ENCODE measurements around the gene ROBO2. TPM values are rescaled to one million over a fixed set of nuclear protein-coding genes. Genes with fewer than 3 reads are reported as not detected.

Gene ROBO2
- total and polyA plus RNA-seq, 7 donors = 0.23 to 2.9 (median 0.38) TPM; not detected in 1

- Histone ChIP-seq H3K27ac (no peak overlapping the region), H3K4me3 (no peak overlapping the region), H3K36me3 (no peaks in the 10 kb centered on the region), H3K9me3 (no peaks in the 10 kb centered on the region), H3K4me1 (no peaks in the 10 kb centered on the region), H3K27me3 (no peaks in the 10 kb centered on the region)
- DNase-seq = no peak
- intact Hi-C loops (cut with DNase I) = no loop called here
- 95 to 97% methylated on average over 5 of the region's 5 CpGs for WGBS, 2 donors
- TF ChIP-seq EP300 (IDR thresholded peaks at IDR 0.05) (no peak), POLR2AphosphoS5 (IDR thresholded peaks at IDR 0.05) (no peak), POLR2A (IDR thresholded peaks at IDR 0.05) (no peak)
- TF ChIP-seq, protein P1, sequence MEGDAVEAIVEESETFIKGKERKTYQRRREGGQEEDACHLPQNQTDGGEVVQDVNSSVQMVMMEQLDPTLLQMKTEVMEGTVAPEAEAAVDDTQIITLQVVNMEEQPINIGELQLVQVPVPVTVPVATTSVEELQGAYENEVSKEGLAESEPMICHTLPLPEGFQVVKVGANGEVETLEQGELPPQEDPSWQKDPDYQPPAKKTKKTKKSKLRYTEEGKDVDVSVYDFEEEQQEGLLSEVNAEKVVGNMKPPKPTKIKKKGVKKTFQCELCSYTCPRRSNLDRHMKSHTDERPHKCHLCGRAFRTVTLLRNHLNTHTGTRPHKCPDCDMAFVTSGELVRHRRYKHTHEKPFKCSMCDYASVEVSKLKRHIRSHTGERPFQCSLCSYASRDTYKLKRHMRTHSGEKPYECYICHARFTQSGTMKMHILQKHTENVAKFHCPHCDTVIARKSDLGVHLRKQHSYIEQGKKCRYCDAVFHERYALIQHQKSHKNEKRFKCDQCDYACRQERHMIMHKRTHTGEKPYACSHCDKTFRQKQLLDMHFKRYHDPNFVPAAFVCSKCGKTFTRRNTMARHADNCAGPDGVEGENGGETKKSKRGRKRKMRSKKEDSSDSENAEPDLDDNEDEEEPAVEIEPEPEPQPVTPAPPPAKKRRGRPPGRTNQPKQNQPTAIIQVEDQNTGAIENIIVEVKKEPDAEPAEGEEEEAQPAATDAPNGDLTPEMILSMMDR (IDR thresholded peaks at IDR 0.05) = no peak
Observed at GRCh38 chr3:77091809-77092208, 51.9 kb downstream of the ROBO2 start.

GRCh38 chr3:77093101-77093500 lies 53.2 kb downstream of the ROBO2 start:
- no peak for DNase-seq
- no peaks in the 10 kb centered on the region for H3K27me3 ChIP-seq
- no peaks in the 10 kb centered on the region for H3K9me3 ChIP-seq
- H3K36me3 ChIP-seq = no peaks in the 10 kb centered on the region
- H3K4me1 ChIP-seq = no peaks in the 10 kb centered on the region
- TF ChIP-seq, protein P1 (IDR thresholded peaks at IDR 0.05) = no peak
- TF ChIP-seq POLR2A (IDR thresholded peaks at IDR 0.05) (no peak), EP300 (IDR thresholded peaks at IDR 0.05) (no peak), POLR2AphosphoS5 (IDR thresholded peaks at IDR 0.05) (no peak)
- intact Hi-C loops (cut with DNase I) = no loop called here
- WGBS, 2 donors = 59 to 64% methylated on average over 2 of the region's 2 CpGs
- H3K4me3 ChIP-seq = no peak overlapping the region
- no peak overlapping the region for H3K27ac ChIP-seq

GRCh38 chr3:77096145-77096544 lies 56.2 kb downstream of the ROBO2 start:
- WGBS, 2 donors = 72 to 82% methylated on average over 1 of the region's 1 CpG

GRCh38 chr3:77096966-77097890 lies 57.3 kb downstream of the ROBO2 start:
- intact Hi-C loops (cut with DNase I) = no loop called here
- 85 to 86% methylated on average over 12 of the region's 12 CpGs for WGBS, 2 donors
- Histone ChIP-seq H3K36me3 (no peaks in the 10 kb centered on the region), H3K27ac (no peak overlapping the region), H3K9me3 (no peaks in the 10 kb centered on the region), H3K4me1 (no peaks in the 10 kb centered on the region), H3K4me3 (no peak overlapping the region), H3K27me3 (no peaks in the 10 kb centered on the region)
- DNase-seq = no peak
- TF ChIP-seq POLR2AphosphoS5 (IDR thresholded peaks at IDR 0.05) (no peak), EP300 (IDR thresholded peaks at IDR 0.05) (no peak), POLR2A (IDR thresholded peaks at IDR 0.05) (no peak)
- TF ChIP-seq, protein P1 (IDR thresholded peaks at IDR 0.05) = no peak

More at GRCh38 chr3:77096145-77096544, 56.2 kb downstream of the ROBO2 start:
- Histone ChIP-seq H3K4me1 (no peaks in the 10 kb centered on the region), H3K36me3 (no peaks in the 10 kb centered on the region), H3K9me3 (no peaks in the 10 kb centered on the region), H3K27ac (no peak overlapping the region), H3K27me3 (no peaks in the 10 kb centered on the region), H3K4me3 (no peak overlapping the region)
- intact Hi-C loops (cut with DNase I) = no loop called here
- no peak for DNase-seq
- TF ChIP-seq, protein P1 (IDR thresholded peaks at IDR 0.05) = no peak
- TF ChIP-seq POLR2A (IDR thresholded peaks at IDR 0.05) (no peak), POLR2AphosphoS5 (IDR thresholded peaks at IDR 0.05) (no peak), EP300 (IDR thresholded peaks at IDR 0.05) (no peak)
